NCI-H1930 (cell line): Measurements from ENCODE around the gene HSFX3.
"Not testable (repeated sequence)": the region's sequence is repeated elsewhere in the genome, so short reads cannot be mapped to it uniquely, and the experiment has no call there.

Experiments used
- DNase-seq, 2 experiments: peaks; one replicate each; lab custom pipeline; 2025; lab: John Stamatoyannopoulos, UW

HSFX3 gene

GRCh38 chrX:149517308-149517707 lies 32.4 kb downstream of the HSFX3 start:
- no peak for DNase-seq

- DNase-seq = no peak
These were observed 33.1 kb downstream of the HSFX3 start for GRCh38 chrX:149516604-149517003.

GRCh38 chrX:149515954-149516602 lies 33.6 kb downstream of the HSFX3 start:
- no peak for DNase-seq

GRCh38 chrX:149513825-149514428 lies 35.8 kb downstream of the HSFX3 start:
- DNase-seq = no peak

GRCh38 chrX:149512225-149512885 lies 37.4 kb downstream of the HSFX3 start:
- DNase-seq = no peak

- DNase-seq = no peak
These were observed 38.6 kb downstream of the HSFX3 start for GRCh38 chrX:149511081-149511480.

GRCh38 chrX:149510386-149510785 lies 39.3 kb downstream of the HSFX3 start:
- no peak for DNase-seq

GRCh38 chrX:149508467-149508866 lies 41.3 kb downstream of the HSFX3 start:
- no peak for DNase-seq

- no peak for DNase-seq
These were observed 43.4 kb downstream of the HSFX3 start for GRCh38 chrX:149506349-149506748.

GRCh38 chrX:149505671-149506070 lies 44.1 kb downstream of the HSFX3 start:
- no peak for DNase-seq

- DNase-seq = peak; percentile 74 to 82
These were observed 44.6 kb downstream of the HSFX3 start, which contains the start of gene IDS for GRCh38 chrX:149504915-149505651. Gene IDS (minus strand): TSS chrX:149505306. CDS start chrX:149505137, 169 bp downstream.

GRCh38 chrX:149504226-149504914 lies 45.4 kb downstream of the HSFX3 start:
- DNase-seq = peak; percentile 8 to 37

- not testable (repeated sequence) for DNase-seq
These were observed 46.3 kb downstream of the HSFX3 start for GRCh38 chrX:149503446-149503845.

- DNase-seq = not testable (repeated sequence)
These were observed 46.8 kb downstream of the HSFX3 start for GRCh38 chrX:149502923-149503322.

GRCh38 chrX:149499766-149500165 lies 50.0 kb downstream of the HSFX3 start:
- no peak for DNase-seq

GRCh38 chrX:149498767-149499166 lies 51.0 kb downstream of the HSFX3 start:
- no peak for DNase-seq
